NCI-H82 treated with DMSO at 0.1 percent for 48 hours (cell line): Measurements from ENCODE around the gene MADD.

ENCODE experiments used
- DNase-seq: peaks from one replicate; lab custom pipeline; 2025; ENCODE audit not compliant: unreplicated experiment; lab: John Stamatoyannopoulos, UW

MADD gene

DNA sequence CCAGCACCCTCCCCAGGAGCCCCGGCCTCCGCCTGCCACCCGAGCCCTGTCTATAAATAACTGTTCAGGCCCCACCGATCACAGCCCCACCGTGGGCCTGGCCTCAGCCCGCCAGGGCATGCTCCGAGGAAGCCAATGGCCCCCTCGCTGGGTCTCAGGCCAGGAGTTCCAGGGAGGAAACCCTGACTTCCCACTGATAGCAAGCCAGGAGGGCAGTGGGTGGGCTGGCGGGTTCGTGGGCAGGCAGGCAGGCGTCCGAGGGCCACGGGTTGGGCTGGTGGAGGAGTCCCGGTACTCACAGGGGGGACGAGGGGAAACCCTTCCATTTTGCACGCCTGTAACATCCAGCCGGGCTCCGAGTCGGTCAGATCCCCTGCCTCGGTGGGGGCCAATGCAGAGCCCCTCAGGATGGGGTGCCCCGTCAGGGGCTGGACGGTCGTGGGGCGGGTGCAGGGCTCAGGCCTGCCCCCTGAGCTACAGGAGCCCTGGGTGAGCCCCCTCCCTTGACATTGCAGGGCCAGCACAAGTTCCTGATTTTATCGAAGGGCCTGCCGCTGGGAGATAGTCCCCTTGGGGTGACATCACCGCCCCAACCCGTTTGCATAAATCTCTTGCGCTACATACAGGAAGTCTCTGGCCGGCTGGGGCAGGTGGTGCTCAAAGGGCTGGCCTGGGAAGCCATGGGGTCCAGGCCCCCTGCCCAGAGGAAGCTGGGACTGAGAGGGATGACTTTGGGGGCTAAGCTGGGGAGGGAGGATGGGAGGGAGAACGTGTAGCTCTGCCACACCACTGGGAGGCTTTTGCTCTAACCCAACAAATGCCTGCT, 108.3 kb downstream of the MADD start, which contains the start of gene SPI1:
SPI1 (minus strand) TSS at position 538 of the 826 bp plus-strand sequence; CDS start at position 344, 194 bp downstream.
- no peak for DNase-seq

DNA sequence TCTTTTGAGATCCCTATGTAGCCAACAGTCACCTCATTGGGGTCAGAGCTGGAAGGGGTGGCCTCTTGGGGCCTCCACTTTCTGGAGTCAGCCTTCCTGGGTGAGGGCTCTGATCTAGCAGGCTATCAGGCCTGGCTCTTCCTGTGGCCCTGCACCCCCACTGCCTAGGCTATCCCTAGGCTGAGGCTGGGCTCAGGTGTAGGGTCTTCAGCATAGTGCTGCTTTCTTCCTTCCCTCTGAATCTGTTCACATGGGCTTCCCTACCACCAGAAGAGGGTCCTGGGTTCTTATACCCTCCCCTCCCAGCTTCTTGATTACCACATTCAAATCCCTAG, 108.9 kb downstream of the MADD start:
- DNase-seq = no peak

DNA sequence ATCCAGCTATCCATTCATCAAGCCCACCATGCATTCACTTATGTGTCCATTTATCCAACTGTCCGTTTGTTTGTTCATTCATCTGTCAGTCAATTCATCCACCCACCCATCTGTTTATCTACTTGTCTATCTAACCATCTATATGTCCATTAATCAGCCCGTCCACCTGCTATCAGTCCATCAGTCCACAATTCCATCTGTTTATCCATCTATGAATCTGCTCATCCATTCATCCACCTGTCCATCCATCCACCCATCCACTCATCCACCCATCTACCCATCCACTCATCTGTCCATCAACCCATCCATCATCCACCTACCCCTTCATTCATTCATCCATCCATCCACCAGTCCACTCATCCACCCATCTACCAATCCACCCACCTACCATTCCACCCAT, 109.4 kb downstream of the MADD start:
- no peak for DNase-seq
